ACC112 (cell line): ENCODE data around the gene USP3.

Source experiments
- H2AFZ ChIP-seq: fragments of 200-600 bp; sonication (generic); one replicate; pipeline ENCODE4 v1.6.0; 2017; ENCODE audit warnings: antibody characterized with exemption, low read length; ENCODE audit not compliant: unreplicated experiment
- H3K27ac ChIP-seq: fragments of 200-600 bp; sonication (generic); 2 replicates; pipeline ENCODE4 v1.5.1; 2014; ENCODE audit warnings: low read depth, mild to moderate bottlenecking, antibody characterized with exemption, low read length, moderate library complexity
- H3K27me3 ChIP-seq: fragments of 200-600 bp; sonication (generic); 2 replicates; pipeline ENCODE4 v1.6.1; 2014; ENCODE audit warnings: mild to moderate bottlenecking, antibody characterized with exemption, low read length, moderate library complexity, mixed read lengths; ENCODE audit not compliant: insufficient read depth
- H3K36me3 ChIP-seq: fragments of 200-600 bp; sonication (generic); 2 replicates; pipeline ENCODE4 v1.6.1; 2016; ENCODE audit warnings: mild to moderate bottlenecking, antibody characterized with exemption, low read length, moderate library complexity, mixed read lengths; ENCODE audit not compliant: insufficient read depth
- H3K4me1 ChIP-seq: fragments of 200-600 bp; sonication (generic); one replicate; pipeline ENCODE4 v1.6.1; 2016; ENCODE audit warnings: low read length, mixed read lengths; ENCODE audit not compliant: insufficient read depth, unreplicated experiment, control insufficient read depth
- H3K4me3 ChIP-seq: fragments of 200-600 bp; sonication (generic); 2 replicates; pipeline ENCODE4 v1.5.1; 2014; ENCODE audit warnings: mild to moderate bottlenecking, low read depth, low read length
- H3K79me2 ChIP-seq: fragments of 200-600 bp; sonication (generic); one replicate; pipeline ENCODE4 v1.6.0; 2016; ENCODE audit warnings: low read length; ENCODE audit not compliant: control insufficient read depth, unreplicated experiment, insufficient read depth

USP3 gene

DNA sequence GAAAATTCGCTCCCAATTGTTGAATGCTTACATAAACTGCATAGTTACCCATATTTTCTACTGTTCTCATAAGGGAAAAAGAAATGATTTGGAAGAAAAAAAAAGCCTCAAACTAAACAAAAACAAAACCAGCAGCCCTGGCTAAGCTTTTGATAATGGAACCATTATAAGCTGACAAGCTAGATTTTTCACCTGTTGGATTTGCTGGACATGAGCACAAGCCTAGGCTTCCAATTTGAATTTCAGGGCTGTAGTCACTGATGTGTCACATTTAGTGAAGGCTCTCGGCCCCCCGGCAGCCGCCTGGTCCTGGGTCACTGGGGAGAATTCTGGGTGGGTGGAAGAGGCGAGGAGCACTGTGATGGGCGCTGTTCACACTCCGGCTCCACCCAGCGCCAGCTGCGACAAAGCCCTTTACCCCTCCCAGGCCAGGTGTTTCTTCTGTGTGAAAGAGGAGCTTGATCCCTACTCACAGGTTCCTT is 97.4 kb downstream of the USP3 start:
- H3K27me3 ChIP-seq: no peaks in the 10 kb centered on the region
- peak overlapping the region; percentile 88 for H3K4me3 ChIP-seq
- H3K4me1 ChIP-seq: no peaks in the 10 kb centered on the region
- H3K27ac ChIP-seq: no peak overlapping the region
- no peaks in the 10 kb centered on the region for H3K36me3 ChIP-seq
- no peak overlapping the region for H2AFZ ChIP-seq
- H3K79me2 ChIP-seq: no peaks in the 10 kb centered on the region

GRCh38 chr15:63602595-63602994 is 98.2 kb downstream of the USP3 start:
- Histone ChIP-seq H3K27me3 (no peaks in the 10 kb centered on the region), H3K4me3 (no peak overlapping the region), H3K36me3 (no peaks in the 10 kb centered on the region), H2AFZ (no peak overlapping the region), H3K4me1 (no peaks in the 10 kb centered on the region), H3K27ac (no peak overlapping the region), H3K79me2 (no peaks in the 10 kb centered on the region)

DNA sequence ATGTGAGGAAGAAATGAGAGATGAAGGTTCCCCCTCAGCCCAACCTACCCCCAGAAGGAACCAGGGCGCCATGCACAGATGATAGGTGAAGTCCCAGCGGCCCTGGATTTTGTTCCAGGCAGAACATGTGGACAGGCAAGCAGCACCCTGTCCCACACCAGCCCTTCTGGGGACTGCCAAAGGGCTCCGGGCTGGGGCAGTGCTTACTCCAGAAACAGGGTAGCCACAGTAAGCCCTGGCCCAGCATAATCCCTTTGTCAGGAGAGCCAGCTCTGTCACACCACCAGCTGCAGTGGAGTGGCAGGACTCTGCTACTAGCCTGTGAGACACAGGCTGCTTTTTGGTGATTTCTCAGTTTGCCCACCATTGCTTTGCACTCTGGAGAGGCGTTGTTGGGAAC is 99.1 kb downstream of the USP3 start:
- Histone ChIP-seq H3K4me1 (no peaks in the 10 kb centered on the region), H2AFZ (no peak overlapping the region), H3K36me3 (peaks cover 4% of the 10 kb centered on the region; the same call in 1 of the 2 replicates), H3K79me2 (no peaks in the 10 kb centered on the region), H3K27me3 (no peaks in the 10 kb centered on the region), H3K27ac (no peak overlapping the region), H3K4me3 (no peak overlapping the region)

DNA sequence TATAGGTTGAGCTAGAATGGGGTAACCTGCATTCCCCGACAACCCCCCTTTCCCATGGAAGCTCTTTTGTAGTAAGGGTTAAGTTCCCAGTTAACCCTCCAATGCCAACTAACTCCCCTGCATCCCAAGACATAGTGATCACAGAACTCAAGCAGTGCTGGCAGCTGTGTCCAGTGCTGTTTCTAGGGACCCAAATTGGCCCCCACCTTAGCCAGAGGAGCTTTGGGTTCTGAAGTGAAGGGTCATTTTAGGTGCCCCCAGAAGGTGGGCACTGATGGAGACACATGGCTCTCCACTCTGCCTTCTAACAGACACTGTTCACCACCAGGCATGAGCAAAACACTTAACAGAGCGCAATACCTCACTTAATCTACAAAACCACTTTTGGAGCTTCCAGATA is 99.9 kb downstream of the USP3 start:
- Histone ChIP-seq H3K79me2 (no peaks in the 10 kb centered on the region), H3K36me3 (peaks cover 4% of the 10 kb centered on the region; the same call in 1 of the 2 replicates), H3K4me3 (no peak overlapping the region), H3K27ac (no peak overlapping the region), H3K27me3 (no peaks in the 10 kb centered on the region), H2AFZ (no peak overlapping the region), H3K4me1 (no peaks in the 10 kb centered on the region)

GRCh38 chr15:63605036-63605435 is 100.6 kb downstream of the USP3 start:
- Histone ChIP-seq H3K27ac (no peak overlapping the region), H3K79me2 (no peaks in the 10 kb centered on the region), H2AFZ (no peak overlapping the region), H3K27me3 (no peaks in the 10 kb centered on the region), H3K36me3 (peaks cover 4% of the 10 kb centered on the region; the same call in 1 of the 2 replicates), H3K4me3 (no peak overlapping the region), H3K4me1 (no peaks in the 10 kb centered on the region)

DNA sequence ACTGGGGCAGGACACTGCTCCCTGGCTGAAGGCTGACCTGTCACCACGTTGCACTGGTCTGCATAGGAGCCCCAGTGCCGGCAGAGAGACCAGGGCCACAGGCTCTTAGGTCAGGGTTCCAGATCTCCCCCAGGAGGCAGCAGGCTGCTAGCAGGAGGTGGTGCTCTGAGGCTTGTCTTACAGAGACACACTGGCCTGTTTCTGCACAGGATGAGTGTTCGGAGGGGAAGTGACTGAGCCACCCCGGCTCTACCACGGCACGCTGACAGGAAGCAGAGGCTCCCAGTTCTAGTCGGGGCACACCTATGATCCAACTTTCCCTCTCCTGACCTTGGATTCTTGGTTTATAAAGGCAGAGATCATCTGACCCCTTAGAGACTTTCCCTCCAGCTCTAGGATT is 101.4 kb downstream of the USP3 start:
- peaks cover 7% of the 10 kb centered on the region for H3K4me1 ChIP-seq

GRCh38 chr15:63606308-63606707 is 101.9 kb downstream of the USP3 start:
- peaks cover 4% of the 10 kb centered on the region; the same call in 1 of the 2 replicates for H3K36me3 ChIP-seq
- peaks cover 10% of the 10 kb centered on the region for H3K4me1 ChIP-seq
- no peak overlapping the region for H2AFZ ChIP-seq
- H3K27me3 ChIP-seq: no peaks in the 10 kb centered on the region
- no peak overlapping the region for H3K4me3 ChIP-seq
- no peaks in the 10 kb centered on the region for H3K79me2 ChIP-seq
- H3K27ac ChIP-seq: no peak overlapping the region

More for the DNA sequence above, 101.4 kb downstream of the USP3 start:
- Histone ChIP-seq H3K79me2 (no peaks in the 10 kb centered on the region), H2AFZ (no peak overlapping the region), H3K27ac (no peak overlapping the region), H3K36me3 (peaks cover 4% of the 10 kb centered on the region; the same call in 1 of the 2 replicates), H3K27me3 (no peaks in the 10 kb centered on the region), H3K4me3 (no peak overlapping the region)

DNA sequence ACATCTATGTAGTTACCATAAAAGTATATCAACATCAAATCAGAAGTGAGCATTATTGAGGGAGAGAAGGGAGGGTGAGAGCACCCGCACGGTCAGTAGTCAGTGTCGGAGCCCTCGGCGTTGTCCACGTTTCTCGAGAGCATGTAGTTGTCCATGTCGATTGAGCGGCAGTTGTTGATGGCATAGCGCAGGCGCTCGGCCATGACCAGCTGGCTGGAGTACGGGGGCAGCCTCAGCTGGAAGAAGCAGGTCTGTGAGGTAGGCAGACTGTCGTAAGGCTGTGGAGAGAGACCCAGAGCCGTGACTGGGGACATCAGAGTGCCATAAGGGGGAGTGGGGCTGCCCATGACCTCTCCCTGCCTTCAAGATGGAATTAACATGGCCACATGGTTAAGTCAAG is 104.6 kb downstream of the USP3 start:
- Histone ChIP-seq H3K27me3 (no peaks in the 10 kb centered on the region), H2AFZ (no peak overlapping the region), H3K36me3 (peaks cover 4% of the 10 kb centered on the region; the same call in 1 of the 2 replicates), H3K27ac (no peak overlapping the region), H3K4me3 (no peak overlapping the region), H3K4me1 (peaks cover 10% of the 10 kb centered on the region), H3K79me2 (no peaks in the 10 kb centered on the region)

GRCh38 chr15:63609448-63609847 is 105.1 kb downstream of the USP3 start:
- Histone ChIP-seq H3K4me3 (no peak overlapping the region), H3K4me1 (peaks cover 10% of the 10 kb centered on the region), H3K27me3 (no peaks in the 10 kb centered on the region), H3K36me3 (peaks cover 5% of the 10 kb centered on the region; the same call in 1 of the 2 replicates), H3K27ac (no peak overlapping the region), H2AFZ (no peak overlapping the region), H3K79me2 (no peaks in the 10 kb centered on the region)

DNA sequence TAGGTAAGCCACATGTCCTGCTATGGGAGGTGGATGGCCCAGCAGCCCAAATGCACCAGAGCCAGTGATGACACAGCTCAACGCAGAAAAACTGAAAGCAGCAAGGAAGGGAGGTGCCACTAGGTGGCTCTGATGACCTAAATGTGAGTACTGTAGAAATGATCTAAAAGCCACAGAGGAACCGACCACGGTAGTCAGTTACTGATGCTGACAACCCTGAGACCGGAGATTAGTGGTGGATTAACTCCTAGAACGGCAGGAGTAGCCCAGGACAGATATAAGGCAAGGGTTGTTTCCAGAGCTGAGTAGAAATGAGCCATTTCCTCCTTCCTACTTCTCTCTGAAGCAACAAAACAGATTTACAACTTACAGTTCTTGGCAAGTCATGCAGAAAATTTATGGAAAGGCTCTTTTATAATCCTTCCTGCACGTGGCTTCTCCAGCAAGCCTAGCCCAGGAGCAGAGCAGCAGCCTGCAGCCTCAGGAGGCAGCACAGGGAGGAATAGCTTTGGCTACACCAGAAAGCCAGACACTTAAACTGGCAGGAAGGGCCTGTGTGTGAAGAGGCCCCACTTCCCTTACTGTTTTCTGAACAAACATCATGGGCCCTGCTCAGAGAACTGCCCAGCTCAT is 105.9 kb downstream of the USP3 start:
- H2AFZ ChIP-seq: peak overlapping the region; percentile 80

DNA sequence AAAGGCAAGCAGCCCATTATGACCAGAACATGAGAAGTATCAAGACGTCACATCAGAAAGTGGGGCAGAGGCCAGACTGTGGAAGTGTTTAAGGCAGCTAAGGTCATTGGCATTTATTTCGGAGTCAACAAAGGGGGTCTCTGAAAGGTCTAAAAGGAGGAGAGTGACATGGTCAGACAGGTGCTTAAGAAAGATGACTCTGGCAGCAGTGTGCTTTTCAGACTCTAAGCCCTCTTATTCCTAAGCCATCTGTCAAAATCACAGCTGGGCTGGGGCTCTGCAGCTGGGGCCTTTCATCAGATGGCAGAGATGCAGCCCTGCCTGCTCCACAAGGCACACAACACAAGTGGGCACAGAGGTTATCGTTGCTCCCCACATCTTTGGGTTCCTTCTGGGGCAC is 106.8 kb downstream of the USP3 start:
- H3K36me3 ChIP-seq: peaks cover 13% of the 10 kb centered on the region
- no peak overlapping the region for H3K27ac ChIP-seq

More for the DNA sequence above, 105.9 kb downstream of the USP3 start:
- Histone ChIP-seq H3K36me3 (peaks cover 9% of the 10 kb centered on the region; the same call in 1 of the 2 replicates), H3K79me2 (no peaks in the 10 kb centered on the region), H3K27me3 (no peaks in the 10 kb centered on the region), H3K4me1 (peaks cover 10% of the 10 kb centered on the region), H3K27ac (peak overlapping the region; percentile 33), H3K4me3 (no peak overlapping the region)

More for the DNA sequence above, 106.8 kb downstream of the USP3 start:
- no peak overlapping the region for H3K4me3 ChIP-seq
- H3K27me3 ChIP-seq: no peaks in the 10 kb centered on the region
- H3K4me1 ChIP-seq: peaks cover 10% of the 10 kb centered on the region
- H2AFZ ChIP-seq: no peak overlapping the region
- H3K79me2 ChIP-seq: no peaks in the 10 kb centered on the region
